NCI-H1048 (cell line): ENCODE measurements around the gene KIRREL3.

Source experiments
- DNase-seq: peaks from one replicate; lab custom pipeline; 2025; lab: John Stamatoyannopoulos, UW

The KIRREL3 gene

DNA sequence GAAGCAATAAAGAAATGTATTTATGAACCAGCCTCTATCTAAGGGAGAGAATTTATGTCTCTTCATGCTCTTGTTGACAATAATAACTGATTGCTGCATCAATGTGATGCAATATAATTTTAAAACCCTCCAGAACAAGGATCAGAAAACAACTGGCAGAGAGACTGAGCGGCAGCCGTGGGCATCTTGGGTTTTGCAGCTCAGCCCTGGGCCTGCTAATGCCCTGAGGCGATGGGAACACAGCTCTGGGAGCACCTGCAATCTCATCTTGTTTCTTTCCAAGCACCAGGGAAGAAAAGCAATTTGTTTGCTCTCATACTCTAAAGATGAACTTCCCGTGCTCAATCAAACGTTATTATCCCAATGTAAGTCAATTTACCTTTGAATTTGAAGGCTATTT, 399.4 kb downstream of the KIRREL3 start:
- no peak for DNase-seq

DNA sequence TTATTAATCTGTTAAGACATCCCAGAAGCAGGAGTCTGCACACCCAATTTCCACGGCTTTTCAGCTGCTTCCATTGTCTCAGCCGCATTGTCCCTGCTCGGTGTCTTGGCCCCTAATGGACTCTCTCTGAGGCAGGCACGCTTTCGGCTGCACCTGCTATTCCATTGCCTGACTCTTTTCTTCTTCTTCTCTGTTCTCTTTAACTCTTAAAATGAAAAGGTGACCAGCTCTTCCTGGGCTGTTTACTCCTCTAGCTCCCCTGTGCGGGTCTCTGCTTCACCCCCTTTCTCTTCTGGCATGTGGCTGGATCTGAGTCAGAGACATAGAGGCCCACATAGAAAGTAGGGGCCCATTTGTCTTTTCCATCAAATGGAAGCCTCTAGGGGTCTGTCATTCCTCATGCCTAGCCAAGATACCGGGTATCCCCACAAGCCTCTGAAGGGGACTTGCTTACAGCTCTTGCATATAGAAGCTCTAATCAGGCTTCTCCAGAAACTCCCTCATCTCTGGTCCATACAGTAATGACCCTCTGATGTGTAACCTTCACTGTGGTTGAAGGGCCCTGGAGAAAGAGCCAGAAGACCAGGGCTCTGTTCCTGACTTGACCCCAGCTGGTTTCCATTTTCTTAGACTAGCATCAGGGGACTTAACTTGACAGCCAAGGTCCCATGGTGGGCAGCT, 401.2 kb downstream of the KIRREL3 start:
- no peak for DNase-seq

GRCh38 chr11:126598344-126599216, 402.0 kb downstream of the KIRREL3 start:
- DNase-seq = no peak

- DNase-seq = no peak
These were observed 403.5 kb downstream of the KIRREL3 start for GRCh38 chr11:126597041-126597440.

GRCh38 chr11:126596474-126596873, 404.1 kb downstream of the KIRREL3 start:
- no peak for DNase-seq

DNA sequence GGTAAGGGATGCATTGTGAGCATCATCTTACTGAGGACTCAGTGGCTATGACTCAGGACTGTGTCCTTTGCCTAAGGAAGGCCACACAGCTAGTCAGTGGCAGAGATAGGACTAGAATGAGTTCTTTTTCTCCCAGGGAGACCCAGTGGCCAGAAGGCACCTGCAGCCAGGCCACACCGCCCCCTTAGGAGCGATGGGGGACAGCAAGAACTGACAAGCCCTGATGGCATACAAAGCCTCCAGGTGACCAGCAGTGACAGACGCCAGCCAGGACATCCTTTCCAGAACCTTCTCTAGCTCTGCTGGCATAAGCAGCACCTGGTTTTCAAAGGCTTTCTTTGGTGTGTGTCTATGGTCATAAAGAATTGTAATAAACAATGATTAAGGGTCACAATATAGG, 405.0 kb downstream of the KIRREL3 start:
- DNase-seq = no peak

GRCh38 chr11:126594921-126595367, 405.6 kb downstream of the KIRREL3 start:
- DNase-seq = no peak

GRCh38 chr11:126592496-126593410, 407.8 kb downstream of the KIRREL3 start:
- DNase-seq = no peak

- DNase-seq = peak; percentile 10
These were observed 408.5 kb downstream of the KIRREL3 start for GRCh38 chr11:126591966-126592489.

DNA sequence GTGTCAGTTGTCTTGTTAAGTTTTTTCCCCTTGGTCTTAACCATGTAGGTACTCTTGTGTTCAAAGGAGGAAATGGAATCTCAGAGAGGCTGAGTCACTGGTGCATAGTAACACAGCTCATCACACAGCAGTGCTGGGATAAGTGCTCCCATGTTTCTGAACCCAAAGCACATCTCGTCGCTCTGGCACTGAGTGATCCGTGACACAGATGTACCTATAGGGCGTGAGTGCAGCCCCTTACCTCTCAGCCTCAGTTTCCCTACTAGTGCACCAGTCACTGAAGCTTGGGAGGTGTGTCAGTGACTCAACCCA, 411.1 kb downstream of the KIRREL3 start:
- no peak for DNase-seq

GRCh38 chr11:126588630-126589491, 411.7 kb downstream of the KIRREL3 start:
- DNase-seq = no peak

DNA sequence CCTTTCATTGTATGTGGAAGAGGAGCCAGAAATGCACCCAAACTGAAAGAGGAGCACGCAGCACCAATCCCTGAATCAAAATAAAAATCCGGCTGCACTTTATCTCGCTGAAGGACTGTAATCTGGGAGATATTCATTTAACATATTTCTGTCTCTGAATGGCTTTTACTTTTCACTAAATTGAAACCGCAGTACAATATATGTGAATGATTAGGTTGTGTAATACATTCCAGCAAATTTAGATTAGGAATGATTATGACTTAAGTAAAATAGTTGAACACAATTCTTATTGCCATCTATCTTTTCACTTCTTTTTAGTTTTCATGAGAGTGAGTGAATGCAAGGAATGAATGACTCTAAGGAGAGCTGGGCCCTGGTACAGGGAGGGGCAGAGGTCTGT, 413.0 kb downstream of the KIRREL3 start:
- DNase-seq = no peak

GRCh38 chr11:126585774-126586491, 414.6 kb downstream of the KIRREL3 start:
- peak; percentile 66 for DNase-seq

- no peak for DNase-seq
These were observed 415.2 kb downstream of the KIRREL3 start for GRCh38 chr11:126585388-126585773.

DNA sequence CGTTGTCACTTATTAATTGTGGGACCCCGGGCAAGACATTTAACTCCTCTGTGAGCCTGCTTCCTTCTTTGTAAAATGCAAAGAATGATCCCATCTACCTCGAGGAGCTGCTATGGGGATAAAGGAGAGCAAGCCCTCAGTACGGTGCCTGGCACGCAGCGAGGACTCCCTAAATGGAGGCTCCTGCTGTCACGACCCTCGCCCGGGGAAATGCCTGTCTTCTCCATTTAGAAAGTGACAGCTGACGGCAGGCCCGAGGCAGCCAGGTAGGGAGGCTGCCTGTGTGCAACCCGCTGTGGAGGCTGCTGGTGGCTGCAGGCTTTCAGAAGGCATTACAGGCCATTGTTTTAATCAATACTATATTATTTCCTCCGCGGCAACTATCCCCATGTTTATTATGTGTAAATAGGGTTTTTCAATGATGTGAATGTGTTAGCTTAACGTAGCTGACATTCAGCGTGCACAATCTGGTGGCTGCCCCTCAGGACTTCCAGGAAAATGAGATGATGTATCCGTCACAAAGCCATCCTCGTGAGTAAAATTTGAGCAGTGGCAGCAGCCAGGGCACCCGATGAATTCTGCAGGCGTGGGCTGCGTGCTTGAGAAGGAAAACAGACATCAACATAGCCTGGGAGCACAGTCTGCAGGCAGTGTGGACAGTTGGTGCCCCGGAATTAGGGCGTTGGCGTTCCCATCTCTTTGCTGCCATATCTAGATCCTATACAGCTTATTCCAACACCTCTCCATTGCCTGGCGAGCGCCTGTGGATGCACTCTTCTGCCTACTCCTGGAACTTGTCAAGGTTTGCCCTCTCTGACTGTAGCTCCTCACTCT, 416.8 kb downstream of the KIRREL3 start:
- DNase-seq = no peak

GRCh38 chr11:126583101-126583500, 417.5 kb downstream of the KIRREL3 start:
- DNase-seq = no peak

GRCh38 chr11:126581871-126582648, 418.5 kb downstream of the KIRREL3 start:
- DNase-seq = no peak

- DNase-seq = no peak
These were observed 422.1 kb downstream of the KIRREL3 start for GRCh38 chr11:126578426-126578825.

DNA sequence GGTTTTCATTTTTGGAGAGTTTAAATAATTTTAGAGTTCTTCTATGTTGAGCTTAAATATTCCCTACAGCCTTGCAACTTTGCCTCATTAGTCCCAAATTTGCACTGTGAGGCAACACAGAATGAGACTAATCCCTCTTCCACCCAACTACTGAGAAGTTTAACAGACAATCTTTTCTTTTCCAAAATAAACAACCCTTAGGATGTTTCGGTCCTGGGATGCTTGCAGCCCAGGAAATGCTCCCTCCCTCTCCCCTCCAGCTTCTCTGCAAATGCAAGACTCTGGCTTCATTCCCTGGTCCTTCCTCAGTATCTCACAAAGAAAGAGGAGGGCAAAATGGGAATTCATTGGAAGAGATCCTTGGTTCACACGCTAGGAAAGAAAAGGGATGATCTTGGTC, 422.5 kb downstream of the KIRREL3 start:
- no peak for DNase-seq
